MM.1S (cell line): ENCODE measurements around the gene LEO1.

Experiments used
- CTCF ChIP-seq: fragments of 300-600 bp; sonication (generic); IDR thresholded peaks from 2 replicates; pipeline ENCODE4 v1.5.1; 2016; ENCODE audit warnings: antibody characterized with exemption, low read length, mixed read lengths
- EZH2 ChIP-seq: fragments of 300-600 bp; sonication (generic); optimal IDR thresholded peaks from 2 replicates; pipeline ENCODE3; 2017; ENCODE audit warnings: low read depth, mild to moderate bottlenecking, antibody characterized with exemption, low read length, mixed read lengths
- EZH2phosphoT487 ChIP-seq: fragments of 300-600 bp; sonication (generic); IDR thresholded peaks from 2 replicates; pipeline ENCODE4 v1.6.1; 2018; ENCODE audit warnings: antibody characterized with exemption, low read length

- TF ChIP-seq CTCF (no peak), EZH2 (no peak), EZH2phosphoT487 (no peak)
Observed at GRCh38 chr15:51904931-51905330, 66.6 kb downstream of the LEO1 start.
